IMR-90 (cell line): ENCODE results near the gene FBLN7.

Experiments used
- CEBPB ChIP-seq: IDR thresholded peaks from 2 replicates; pipeline ENCODE4 v1.6.1; 2012; ENCODE audit warnings: low read depth, low read length, improper control_type of control experiment
- MAFK ChIP-seq: IDR thresholded peaks from 2 replicates; pipeline ENCODE4 v1.6.1; 2012; ENCODE audit warnings: low read depth, low read length, improper control_type of control experiment
- MXI1 ChIP-seq: IDR thresholded peaks from 2 replicates; pipeline ENCODE4 v1.6.1; 2012; ENCODE audit warnings: low read depth, mild to moderate bottlenecking, low read length, moderate library complexity, borderline replicate concordance
- POLR2A ChIP-seq: IDR thresholded peaks from 2 replicates; pipeline ENCODE4 v1.6.1; 2012; ENCODE audit warnings: mild to moderate bottlenecking, low read depth, low read length
- RAD21 ChIP-seq: IDR thresholded peaks from 2 replicates; pipeline ENCODE4 v1.6.1; 2012; ENCODE audit warnings: low read length, improper control_type of control experiment
- RCOR1 ChIP-seq: IDR thresholded peaks from 2 replicates; pipeline ENCODE4 v1.6.1; 2012; ENCODE audit warnings: mild to moderate bottlenecking, low read length, improper control_type of control experiment; ENCODE audit not compliant: insufficient replicate concordance
- RFX5 ChIP-seq: IDR thresholded peaks from 2 replicates; pipeline ENCODE4 v1.8.0; 2012; ENCODE audit warnings: low read depth, mild to moderate bottlenecking, low read length, moderate library complexity
- SMC3 ChIP-seq: fragments of 150-350 bp; IDR thresholded peaks from 2 replicates; pipeline ENCODE4 v1.6.1; 2016; ENCODE audit warnings: low read depth, mild to moderate bottlenecking, antibody characterized with exemption, low read length, moderate library complexity
- TF ChIP-seq, protein P1 (sequence below): conservative IDR thresholded peaks from 2 replicates; pipeline ENCODE4 v1.5.1; 2012; ENCODE audit warnings: mild to moderate bottlenecking, low read depth, low read length, improper control_type of control experiment
- TF ChIP-seq, protein P2 (sequence below): fragments of 150-350 bp; IDR thresholded peaks from 2 replicates; pipeline ENCODE4 v1.6.1; 2017; ENCODE audit warnings: mild to moderate bottlenecking, antibody characterized with exemption, low read length, low read depth

DNA sequence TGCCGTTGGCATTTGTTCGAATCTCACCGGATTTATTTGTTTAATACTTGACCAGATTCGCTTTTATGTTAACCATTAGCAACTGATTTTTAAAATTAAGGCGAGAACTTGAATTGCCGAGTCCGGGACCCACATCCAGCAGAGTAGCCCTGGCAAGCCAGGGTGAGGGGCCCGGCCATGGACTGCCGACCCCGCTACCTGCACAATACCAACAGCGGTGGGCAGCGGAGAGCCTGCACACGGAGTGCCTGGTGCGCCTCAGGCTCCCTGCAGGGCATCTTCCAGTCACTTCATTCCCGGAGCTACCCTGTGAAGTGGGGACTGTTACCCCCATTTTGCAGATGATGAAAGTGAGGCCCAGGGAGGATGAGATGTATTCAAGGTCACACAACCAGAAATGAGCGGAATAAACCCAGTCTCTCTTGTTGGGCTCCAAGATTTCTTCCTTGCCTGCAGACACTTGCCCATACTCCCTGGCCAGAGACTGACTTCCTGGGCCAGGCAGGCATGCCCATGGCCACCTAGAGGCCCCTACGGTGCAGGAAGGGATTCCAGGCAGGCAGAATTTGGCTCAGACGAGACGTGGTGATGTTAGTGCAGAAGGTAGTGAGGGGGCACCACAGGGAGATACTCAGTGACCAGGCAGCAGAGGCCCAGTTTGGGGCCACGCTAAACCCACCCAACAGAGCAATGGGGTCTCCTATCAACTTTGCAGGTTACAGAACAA is 2.9 kb downstream of the FBLN7 start:
- no peak for TF ChIP-seq MXI1
- TF ChIP-seq SMC3 = no peak
- TF ChIP-seq, protein P1, sequence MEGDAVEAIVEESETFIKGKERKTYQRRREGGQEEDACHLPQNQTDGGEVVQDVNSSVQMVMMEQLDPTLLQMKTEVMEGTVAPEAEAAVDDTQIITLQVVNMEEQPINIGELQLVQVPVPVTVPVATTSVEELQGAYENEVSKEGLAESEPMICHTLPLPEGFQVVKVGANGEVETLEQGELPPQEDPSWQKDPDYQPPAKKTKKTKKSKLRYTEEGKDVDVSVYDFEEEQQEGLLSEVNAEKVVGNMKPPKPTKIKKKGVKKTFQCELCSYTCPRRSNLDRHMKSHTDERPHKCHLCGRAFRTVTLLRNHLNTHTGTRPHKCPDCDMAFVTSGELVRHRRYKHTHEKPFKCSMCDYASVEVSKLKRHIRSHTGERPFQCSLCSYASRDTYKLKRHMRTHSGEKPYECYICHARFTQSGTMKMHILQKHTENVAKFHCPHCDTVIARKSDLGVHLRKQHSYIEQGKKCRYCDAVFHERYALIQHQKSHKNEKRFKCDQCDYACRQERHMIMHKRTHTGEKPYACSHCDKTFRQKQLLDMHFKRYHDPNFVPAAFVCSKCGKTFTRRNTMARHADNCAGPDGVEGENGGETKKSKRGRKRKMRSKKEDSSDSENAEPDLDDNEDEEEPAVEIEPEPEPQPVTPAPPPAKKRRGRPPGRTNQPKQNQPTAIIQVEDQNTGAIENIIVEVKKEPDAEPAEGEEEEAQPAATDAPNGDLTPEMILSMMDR = no peak
- TF ChIP-seq POLR2A = no peak
- no peak for TF ChIP-seq RAD21
- TF ChIP-seq RFX5 = no peak
- no peak for TF ChIP-seq MAFK
- no peak for TF ChIP-seq CEBPB
- TF ChIP-seq, protein P2, sequence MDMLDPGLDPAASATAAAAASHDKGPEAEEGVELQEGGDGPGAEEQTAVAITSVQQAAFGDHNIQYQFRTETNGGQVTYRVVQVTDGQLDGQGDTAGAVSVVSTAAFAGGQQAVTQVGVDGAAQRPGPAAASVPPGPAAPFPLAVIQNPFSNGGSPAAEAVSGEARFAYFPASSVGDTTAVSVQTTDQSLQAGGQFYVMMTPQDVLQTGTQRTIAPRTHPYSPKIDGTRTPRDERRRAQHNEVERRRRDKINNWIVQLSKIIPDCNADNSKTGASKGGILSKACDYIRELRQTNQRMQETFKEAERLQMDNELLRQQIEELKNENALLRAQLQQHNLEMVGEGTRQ = no peak
- no peak for TF ChIP-seq RCOR1
